K562 (cell line): ENCODE data around the gene ARMH4. TPM values are rescaled to one million over a fixed set of nuclear protein-coding genes. Genes with fewer than 3 reads are reported as not detected.

Experiments
- ADNP ChIP-seq: fragments of 200-800 bp; sonication (Bioruptor generic); IDR thresholded peaks from 2 replicates; pipeline ENCODE4 v1.6.1; 2016; ENCODE audit warnings: missing genetic modification characterization, missing compliant biosample characterization
- DACH1 ChIP-seq: fragments of 450-650 bp; IDR thresholded peaks from 2 replicates; pipeline ENCODE4 v1.6.1; 2018; ENCODE audit not compliant: partially characterized antibody
- DPF2 ChIP-seq: fragments of 450-650 bp; IDR thresholded peaks from 2 replicates; pipeline ENCODE4 v1.6.1; 2016
- ELF1 ChIP-seq: fragments of 200-800 bp; sonication (Bioruptor generic); IDR thresholded peaks from 2 replicates; pipeline ENCODE4 v1.6.1; 2016; ENCODE audit warnings: missing genetic modification characterization, missing compliant biosample characterization
- EP300 ChIP-seq: IDR thresholded peaks from 2 replicates; pipeline ENCODE4 v1.6.1; 2012; ENCODE audit warnings: low read length, improper control_type of control experiment
- FOXA1 ChIP-seq: fragments of 450-650 bp; IDR thresholded peaks from 2 replicates; pipeline ENCODE4 v1.6.1; 2016; ENCODE audit warnings: mild to moderate bottlenecking, borderline replicate concordance
- GATA2 ChIP-seq: sonication (generic); formaldehyde crosslinking; IDR thresholded peaks from 2 replicates; pipeline ENCODE4 v1.4.0; 2020; ENCODE audit warnings: mild to moderate bottlenecking, missing genetic modification reagents
- HDAC2 ChIP-seq: fragments of 450-650 bp; IDR thresholded peaks from 2 replicates; pipeline ENCODE4 v1.6.1; 2016; ENCODE audit warnings: mild to moderate bottlenecking
- IRF2 ChIP-seq: sonication (generic); formaldehyde crosslinking; IDR thresholded peaks from 2 replicates; pipeline ENCODE4 v1.8.1; 2022; ENCODE audit warnings: mild to moderate bottlenecking, missing genetic modification reagents
- IRF9 ChIP-seq: fragments of 450-650 bp; IDR thresholded peaks from 2 replicates; pipeline ENCODE4 v1.6.1; 2016; ENCODE audit warnings: missing biosample characterization, missing genetic modification characterization
- KDM5B ChIP-seq: fragments of 200-600 bp; sonication (generic); IDR thresholded peaks from 2 replicates; pipeline ENCODE4 v1.6.1; 2012; ENCODE audit warnings: low read depth, mild to moderate bottlenecking, moderate library complexity, low read length, control low read depth, inconsistent platforms; ENCODE audit not compliant: insufficient replicate concordance
- KLF13 ChIP-seq: fragments of 450-650 bp; IDR thresholded peaks from 2 replicates; pipeline ENCODE4 v1.6.1; 2016; ENCODE audit warnings: missing genetic modification characterization, low read depth, mild to moderate bottlenecking, missing compliant biosample characterization, moderate library complexity, borderline replicate concordance
- MCM7 ChIP-seq, 2 experiments: fragments of 450-650 bp; IDR thresholded peaks; 2 replicates each; pipeline ENCODE4 v1.6.1; 2016 to 2018
- PKNOX1 ChIP-seq: fragments of 450-650 bp; IDR thresholded peaks from 2 replicates; pipeline ENCODE4 v1.6.1; 2016
- SMAD4 ChIP-seq: fragments of 250-450 bp; sonication (Bioruptor Pico); conservative IDR thresholded peaks from 2 replicates; pipeline ENCODE4 v1.8.0; 2021; ENCODE audit warnings: inconsistent platforms, mild to moderate bottlenecking, moderate library complexity
- SNIP1 ChIP-seq: fragments of 450-650 bp; IDR thresholded peaks from 2 replicates; pipeline ENCODE4 v1.7.1; 2017; ENCODE audit warnings: low read depth, mild to moderate bottlenecking
- ZNF384 ChIP-seq: IDR thresholded peaks from 2 replicates; pipeline ENCODE4 v1.6.1; 2012; ENCODE audit warnings: low read depth, low read length, improper control_type of control experiment
- ZNF766 ChIP-seq: fragments of 200-800 bp; sonication (Bioruptor generic); conservative IDR thresholded peaks from 2 replicates; pipeline ENCODE4 v1.6.1; 2016; ENCODE audit warnings: missing genetic modification characterization, missing compliant biosample characterization
- ZZZ3 ChIP-seq: fragments of 450-650 bp; IDR thresholded peaks from 2 replicates; pipeline ENCODE4 v1.6.1; 2016; ENCODE audit warnings: antibody characterized with exemption, mild to moderate bottlenecking, moderate library complexity
- polyA plus RNA-seq, 8 experiments: library from polyadenylated mRNA; depleted of rRNA in 4 of 8; stranded (reverse) in 5 of 8; unstranded in 3 of 8; fragments of >200 nt; fragmentation: Nextera tagmentation in 2 of 8; fragmentation: Illumina TruSeq in 1 of 8; extraction: Ambion mirVana in 2 of 8; extraction: Trizol in 1 of 8; gene quantifications; 2 replicates each; pipeline versions ENCODE4 v1.2.1 to v1.2.3, GENCODE V29; 2011 to 2014; ENCODE audit warnings: inconsistent platforms in 1 of 8, missing spikeins in 1 of 8
- total RNA-seq, 7 experiments: library from RNA; depleted of rRNA in 6 of 7; stranded (reverse); fragments of >200 nt in 6 of 7; fragmentation: Illumina TruSeq in 2 of 7; extraction: Trizol in 2 of 7; gene quantifications; 2 replicates each; pipeline versions ENCODE4 v1.2.1 to v1.2.3, GENCODE V29; 2011 to 2021; ENCODE audit warnings: low replicate concordance in 1 of 7
- TF ChIP-seq, protein P1 (sequence below): fragments of 250-450 bp; sonication (Bioruptor Pico); IDR thresholded peaks from 2 replicates; pipeline ENCODE4 v1.5.0; 2020; ENCODE audit warnings: mild to moderate bottlenecking
- TF ChIP-seq, protein P2 (sequence below): fragments of 250-450 bp; sonication (Bioruptor Pico); IDR thresholded peaks from 2 replicates; pipeline ENCODE4 v1.4.0; 2020

ARMH4 gene
- total and polyA plus RNA-seq, 9 of the 15 experiments (the other 6 are each of a cell fraction or from before 2014, with no cell fraction given): 0.06 to 0.98 (median 0.07) TPM; not detected in 2

DNA sequence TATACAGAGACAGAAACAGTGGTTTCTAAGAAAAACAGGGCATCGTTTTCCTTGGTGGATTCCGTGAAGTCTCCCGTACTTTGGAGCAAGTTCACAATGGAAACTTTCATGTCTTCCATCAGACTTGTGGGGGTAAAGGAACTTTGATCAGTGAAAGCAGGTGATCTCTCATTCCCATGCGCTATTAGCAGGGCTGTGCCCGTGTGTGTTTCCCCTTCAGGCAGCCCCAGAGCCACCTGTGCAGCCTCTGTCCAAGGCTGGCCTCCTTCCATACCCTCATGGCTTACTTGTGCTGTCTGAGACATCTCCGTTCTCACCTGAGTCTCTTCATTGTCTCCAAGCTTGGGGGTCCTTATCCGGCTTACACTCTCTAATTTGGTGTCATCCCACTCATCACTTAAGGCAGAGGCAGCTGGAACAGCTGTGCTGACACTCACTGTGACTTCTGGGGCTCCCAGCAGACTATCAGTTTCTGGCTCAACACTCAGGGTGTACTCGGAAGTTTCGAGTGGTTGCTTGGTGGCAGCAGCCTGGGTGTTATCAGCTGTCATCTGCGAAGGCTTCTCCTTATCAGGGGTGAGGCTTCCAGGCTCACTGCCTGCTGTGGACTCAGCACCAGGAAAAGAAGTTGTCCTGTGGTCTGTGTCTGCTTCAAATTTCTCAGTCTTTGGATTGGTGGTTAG lies 13.8 kb downstream of the ARMH4 start (continued):
- TF ChIP-seq ADNP (tag) (no peak), IRF9 (tag) (no peak), SMAD4 (CRISPR knock-in tag) (peak; percentile 60), MCM7 (IDR thresholded peaks at IDR 0.05) (no peak), DPF2 (peak; percentile 55), FOXA1 (no peak), ZZZ3 (no peak), KDM5B (no peak), ZNF384 (no peak), SNIP1 (no peak), KLF13 (tag) (no peak), HDAC2 (no peak), IRF2 (CRISPR knock-in tag) (no peak), PKNOX1 (peak; percentile 65), ZNF766 (CRISPR knock-in tag) (0 out of 2 replicates have a peak, but pooled peaks have one; percentile 41), ELF1 (tag) (no peak), EP300 (peak; percentile 39), DACH1 (no peak), GATA2 (CRISPR knock-in tag) (peak; percentile 72)
- TF ChIP-seq, protein P1, sequence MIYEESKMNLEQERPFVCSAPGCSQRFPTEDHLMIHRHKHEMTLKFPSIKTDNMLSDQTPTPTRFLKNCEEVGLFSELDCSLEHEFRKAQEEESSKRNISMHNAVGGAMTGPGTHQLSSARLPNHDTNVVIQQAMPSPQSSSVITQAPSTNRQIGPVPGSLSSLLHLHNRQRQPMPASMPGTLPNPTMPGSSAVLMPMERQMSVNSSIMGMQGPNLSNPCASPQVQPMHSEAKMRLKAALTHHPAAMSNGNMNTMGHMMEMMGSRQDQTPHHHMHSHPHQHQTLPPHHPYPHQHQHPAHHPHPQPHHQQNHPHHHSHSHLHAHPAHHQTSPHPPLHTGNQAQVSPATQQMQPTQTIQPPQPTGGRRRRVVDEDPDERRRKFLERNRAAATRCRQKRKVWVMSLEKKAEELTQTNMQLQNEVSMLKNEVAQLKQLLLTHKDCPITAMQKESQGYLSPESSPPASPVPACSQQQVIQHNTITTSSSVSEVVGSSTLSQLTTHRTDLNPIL (CRISPR knock-in tag): no peak
- TF ChIP-seq, protein P2, sequence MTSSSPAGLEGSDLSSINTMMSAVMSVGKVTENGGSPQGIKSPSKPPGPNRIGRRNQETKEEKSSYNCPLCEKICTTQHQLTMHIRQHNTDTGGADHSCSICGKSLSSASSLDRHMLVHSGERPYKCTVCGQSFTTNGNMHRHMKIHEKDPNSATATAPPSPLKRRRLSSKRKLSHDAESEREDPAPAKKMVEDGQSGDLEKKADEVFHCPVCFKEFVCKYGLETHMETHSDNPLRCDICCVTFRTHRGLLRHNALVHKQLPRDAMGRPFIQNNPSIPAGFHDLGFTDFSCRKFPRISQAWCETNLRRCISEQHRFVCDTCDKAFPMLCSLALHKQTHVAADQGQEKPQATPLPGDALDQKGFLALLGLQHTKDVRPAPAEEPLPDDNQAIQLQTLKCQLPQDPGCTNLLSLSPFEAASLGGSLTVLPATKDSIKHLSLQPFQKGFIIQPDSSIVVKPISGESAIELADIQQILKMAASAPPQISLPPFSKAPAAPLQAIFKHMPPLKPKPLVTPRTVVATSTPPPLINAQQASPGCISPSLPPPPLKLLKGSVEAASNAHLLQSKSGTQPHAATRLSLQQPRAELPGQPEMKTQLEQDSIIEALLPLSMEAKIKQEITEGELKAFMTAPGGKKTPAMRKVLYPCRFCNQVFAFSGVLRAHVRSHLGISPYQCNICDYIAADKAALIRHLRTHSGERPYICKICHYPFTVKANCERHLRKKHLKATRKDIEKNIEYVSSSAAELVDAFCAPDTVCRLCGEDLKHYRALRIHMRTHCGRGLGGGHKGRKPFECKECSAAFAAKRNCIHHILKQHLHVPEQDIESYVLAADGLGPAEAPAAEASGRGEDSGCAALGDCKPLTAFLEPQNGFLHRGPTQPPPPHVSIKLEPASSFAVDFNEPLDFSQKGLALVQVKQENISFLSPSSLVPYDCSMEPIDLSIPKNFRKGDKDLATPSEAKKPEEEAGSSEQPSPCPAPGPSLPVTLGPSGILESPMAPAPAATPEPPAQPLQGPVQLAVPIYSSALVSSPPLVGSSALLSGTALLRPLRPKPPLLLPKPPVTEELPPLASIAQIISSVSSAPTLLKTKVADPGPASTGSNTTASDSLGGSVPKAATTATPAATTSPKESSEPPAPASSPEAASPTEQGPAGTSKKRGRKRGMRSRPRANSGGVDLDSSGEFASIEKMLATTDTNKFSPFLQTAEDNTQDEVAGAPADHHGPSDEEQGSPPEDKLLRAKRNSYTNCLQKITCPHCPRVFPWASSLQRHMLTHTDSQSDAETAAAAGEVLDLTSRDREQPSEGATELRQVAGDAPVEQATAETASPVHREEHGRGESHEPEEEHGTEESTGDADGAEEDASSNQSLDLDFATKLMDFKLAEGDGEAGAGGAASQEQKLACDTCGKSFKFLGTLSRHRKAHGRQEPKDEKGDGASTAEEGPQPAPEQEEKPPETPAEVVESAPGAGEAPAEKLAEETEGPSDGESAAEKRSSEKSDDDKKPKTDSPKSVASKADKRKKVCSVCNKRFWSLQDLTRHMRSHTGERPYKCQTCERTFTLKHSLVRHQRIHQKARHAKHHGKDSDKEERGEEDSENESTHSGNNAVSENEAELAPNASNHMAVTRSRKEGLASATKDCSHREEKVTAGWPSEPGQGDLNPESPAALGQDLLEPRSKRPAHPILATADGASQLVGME: no peak
